Suprapubic skin (tissue), 4 donors: Measurements from ENCODE around the gene CEBPE. TPM values are rescaled to one million over a fixed set of nuclear protein-coding genes. Genes with fewer than 3 reads are reported as not detected.

ENCODE experiments used
- DNase-seq, 2 donors: peaks; one replicate each; pipeline ENCODE4 v3.0.0-alpha.2; 2019; ENCODE audit warnings: low spot score in 2 of 2
- H3K27ac ChIP-seq: fragments of 200-600 bp; sonication (generic); one replicate; pipeline ENCODE4 v1.5.1; 2019
- H3K27me3 ChIP-seq: fragments of 200-600 bp; sonication (generic); one replicate; pipeline ENCODE4 v1.5.1; 2019
- H3K36me3 ChIP-seq: fragments of 200-600 bp; sonication (generic); one replicate; pipeline ENCODE4 v1.5.1; 2019
- H3K4me1 ChIP-seq: fragments of 200-600 bp; sonication (generic); one replicate; pipeline ENCODE4 v1.5.1; 2019
- H3K4me3 ChIP-seq: fragments of 200-600 bp; sonication (generic); one replicate; pipeline ENCODE4 v1.5.1; 2019; ENCODE audit warnings: mild to moderate bottlenecking
- H3K9me3 ChIP-seq: fragments of 200-600 bp; sonication (generic); one replicate; pipeline ENCODE4 v1.5.1; 2019
- EP300 ChIP-seq: sonication (generic); formaldehyde crosslinking; IDR thresholded peaks from one replicate; pipeline ENCODE4 v1.6.1; 2017; ENCODE audit warnings: antibody characterized with exemption
- POLR2A ChIP-seq, 2 donors: fragments of 450-650 bp; IDR thresholded peaks; one replicate each; pipeline ENCODE4 v1.6.1; 2017; ENCODE audit warnings: antibody characterized with exemption in 2 of 2, mild to moderate bottlenecking in 2 of 2, moderate library complexity in 2 of 2
- POLR2AphosphoS5 ChIP-seq, 3 donors: sonication (generic); formaldehyde crosslinking; IDR thresholded peaks; one replicate each; pipeline ENCODE4 v1.6.1; 2017; ENCODE audit warnings: antibody characterized with exemption in 3 of 3
- WGBS: methylation state at CpG from one replicate; pipeline ENCODE4 v1.1.5; 2018; 5-methylcytosine and 5-hydroxymethylcytosine counted together
- total RNA-seq, 4 donors: library from RNA; depleted of rRNA; stranded (reverse); fragments of >200 nt; gene quantifications; one replicate each; pipeline ENCODE4 v1.1.0, GENCODE V29; 2016
- TF ChIP-seq, protein P1 (sequence below), 2 donors: fragments of 200-600 bp in 1 of 2; fragments of 450-650 bp in 1 of 2; sonication (generic) in 1 of 2; IDR thresholded peaks; one replicate each; pipeline ENCODE4 v1.5.1; 2016 to 2019; ENCODE audit warnings: antibody characterized with exemption in 2 of 2, mild to moderate bottlenecking in 1 of 2, moderate library complexity in 1 of 2

Gene CEBPE
- total RNA-seq, 4 donors from 2014 or later, result not detected

GRCh38 chr14:23125011-23125410, 6.0 kb upstream of the CEBPE start:
- Histone ChIP-seq H3K27ac (no peak overlapping the region), H3K36me3 (peaks cover 28% of the 10 kb centered on the region), H3K27me3 (no peaks in the 10 kb centered on the region), H3K4me3 (no peak overlapping the region), H3K4me1 (peaks cover 52% of the 10 kb centered on the region), H3K9me3 (no peaks in the 10 kb centered on the region)
- DNase-seq, result no peak
- TF ChIP-seq POLR2A (IDR thresholded peaks at IDR 0.05), result no peak
- TF ChIP-seq, protein P1, sequence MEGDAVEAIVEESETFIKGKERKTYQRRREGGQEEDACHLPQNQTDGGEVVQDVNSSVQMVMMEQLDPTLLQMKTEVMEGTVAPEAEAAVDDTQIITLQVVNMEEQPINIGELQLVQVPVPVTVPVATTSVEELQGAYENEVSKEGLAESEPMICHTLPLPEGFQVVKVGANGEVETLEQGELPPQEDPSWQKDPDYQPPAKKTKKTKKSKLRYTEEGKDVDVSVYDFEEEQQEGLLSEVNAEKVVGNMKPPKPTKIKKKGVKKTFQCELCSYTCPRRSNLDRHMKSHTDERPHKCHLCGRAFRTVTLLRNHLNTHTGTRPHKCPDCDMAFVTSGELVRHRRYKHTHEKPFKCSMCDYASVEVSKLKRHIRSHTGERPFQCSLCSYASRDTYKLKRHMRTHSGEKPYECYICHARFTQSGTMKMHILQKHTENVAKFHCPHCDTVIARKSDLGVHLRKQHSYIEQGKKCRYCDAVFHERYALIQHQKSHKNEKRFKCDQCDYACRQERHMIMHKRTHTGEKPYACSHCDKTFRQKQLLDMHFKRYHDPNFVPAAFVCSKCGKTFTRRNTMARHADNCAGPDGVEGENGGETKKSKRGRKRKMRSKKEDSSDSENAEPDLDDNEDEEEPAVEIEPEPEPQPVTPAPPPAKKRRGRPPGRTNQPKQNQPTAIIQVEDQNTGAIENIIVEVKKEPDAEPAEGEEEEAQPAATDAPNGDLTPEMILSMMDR (IDR thresholded peaks at IDR 0.05), result no peak
- TF ChIP-seq EP300, result no peak
- no peak for TF ChIP-seq POLR2AphosphoS5 (IDR thresholded peaks at IDR 0.05)
- WGBS, result 49% methylated on average over 3 of the region's 3 CpGs

GRCh38 chr14:23124337-23124954, 5.4 kb upstream of the CEBPE start:
- peaks cover 25% of the 10 kb centered on the region for H3K36me3 ChIP-seq
- 96% methylated on average over 13 of the region's 13 CpGs for WGBS
- no peaks in the 10 kb centered on the region for H3K27me3 ChIP-seq
- no peak for DNase-seq
- no peaks in the 10 kb centered on the region for H3K9me3 ChIP-seq
- peaks cover 50% of the 10 kb centered on the region for H3K4me1 ChIP-seq
- H3K27ac ChIP-seq, result peak overlapping the region; percentile 56
- H3K4me3 ChIP-seq, result no peak overlapping the region
- TF ChIP-seq EP300 (no peak), POLR2A (IDR thresholded peaks at IDR 0.05) (no peak), POLR2AphosphoS5 (IDR thresholded peaks at IDR 0.05) (no peak)
- TF ChIP-seq, protein P1 (IDR thresholded peaks at IDR 0.05), result no peak

GRCh38 chr14:23123419-23123818, 4.4 kb upstream of the CEBPE start:
- peak overlapping the region; percentile 56 for H3K27ac ChIP-seq
- peak; percentile 92 to 93 for DNase-seq

GRCh38 chr14:23122086-23122485, 3.0 kb upstream of the CEBPE start:
- no peaks in the 10 kb centered on the region for H3K9me3 ChIP-seq
- peaks cover 45% of the 10 kb centered on the region for H3K4me1 ChIP-seq
- peaks cover 4% of the 10 kb centered on the region for H3K36me3 ChIP-seq
- H3K27ac ChIP-seq, result no peak overlapping the region
- TF ChIP-seq POLR2AphosphoS5 (IDR thresholded peaks at IDR 0.05), result no peak
- no peak for TF ChIP-seq EP300
- TF ChIP-seq POLR2A (IDR thresholded peaks at IDR 0.05), result no peak
- TF ChIP-seq, protein P1 (IDR thresholded peaks at IDR 0.05), result no peak
- no peak overlapping the region for H3K4me3 ChIP-seq
- DNase-seq, result no peak
- H3K27me3 ChIP-seq, result no peaks in the 10 kb centered on the region
- 98% methylated on average over 5 of the region's 6 CpGs for WGBS

More at GRCh38 chr14:23123419-23123818, 4.4 kb upstream of the CEBPE start:
- Histone ChIP-seq H3K4me1 (peaks cover 49% of the 10 kb centered on the region), H3K27me3 (no peaks in the 10 kb centered on the region), H3K36me3 (peaks cover 16% of the 10 kb centered on the region), H3K4me3 (no peak overlapping the region), H3K9me3 (no peaks in the 10 kb centered on the region)
- 38% methylated on average over 8 of the region's 8 CpGs for WGBS
- TF ChIP-seq EP300 (no peak), POLR2AphosphoS5 (IDR thresholded peaks at IDR 0.05) (peak in 1 of 3 donors; percentile 42)

DNA sequence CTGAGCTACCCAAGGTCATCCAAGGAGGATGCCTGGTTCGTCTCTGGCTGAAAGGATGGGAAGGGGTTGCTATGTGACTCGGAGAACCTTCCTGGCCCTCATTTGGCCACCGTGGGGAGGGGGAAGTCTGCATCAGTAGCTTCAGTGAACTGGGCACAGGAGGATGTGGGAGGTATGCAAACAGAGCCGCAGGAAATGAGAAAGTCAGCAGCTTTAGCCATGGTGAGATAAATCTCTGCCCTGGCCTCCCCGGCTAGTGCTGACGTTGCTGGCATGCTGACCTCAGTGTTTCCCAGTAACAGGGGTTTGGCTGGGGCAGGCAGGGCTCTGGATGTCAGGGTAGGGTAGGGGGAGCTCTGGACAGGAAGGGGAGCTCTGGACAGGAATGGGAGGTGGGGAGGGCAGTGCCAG, 2.3 kb upstream of the CEBPE start:
- no peak overlapping the region for H3K27ac ChIP-seq
- no peak overlapping the region for H3K4me3 ChIP-seq

More for the DNA sequence above, 2.3 kb upstream of the CEBPE start:
- DNase-seq, result peak in 1 of 2 donors; percentile 75
- Histone ChIP-seq H3K36me3 (no peaks in the 10 kb centered on the region), H3K27me3 (no peaks in the 10 kb centered on the region), H3K9me3 (no peaks in the 10 kb centered on the region), H3K4me1 (peaks cover 41% of the 10 kb centered on the region)
- 40% methylated on average over 6 of the region's 6 CpGs for WGBS
- TF ChIP-seq POLR2A (IDR thresholded peaks at IDR 0.05), result no peak
- no peak for TF ChIP-seq EP300
- TF ChIP-seq POLR2AphosphoS5 (IDR thresholded peaks at IDR 0.05), result no peak
- TF ChIP-seq, protein P1 (IDR thresholded peaks at IDR 0.05), result no peak
